Measurements from ENCODE around the gene GSAP. TPM values are rescaled to one million over a fixed set of nuclear protein-coding genes. Genes with fewer than 3 reads are reported as not detected.

GSAP gene
- total and polyA plus RNA-seq, 2 of the 4 experiments (the other 2 are of a cell fraction) = 1.6 to 1.8 TPM

DNA sequence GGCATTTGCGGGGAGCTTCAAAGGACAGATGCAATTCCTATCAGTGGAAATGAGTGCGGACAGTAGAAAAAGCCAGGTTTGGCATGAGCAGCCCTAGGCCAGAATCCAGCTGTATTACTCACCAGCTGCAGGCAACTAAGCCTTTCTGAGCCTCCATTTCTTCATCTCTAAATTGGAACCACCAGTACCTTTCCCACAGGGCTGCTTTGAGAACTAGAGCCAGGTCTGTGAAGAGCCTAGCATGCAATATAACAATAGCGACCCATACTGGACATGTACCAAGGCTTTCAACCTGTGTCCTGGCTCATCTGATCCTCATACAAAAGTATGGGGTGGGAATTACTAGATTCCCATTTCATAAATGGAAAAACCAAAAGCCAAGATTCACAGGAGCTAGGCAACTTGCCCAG, 101.0 kb downstream of the GSAP start:
- Histone ChIP-seq H3K27ac (ENCODE audit: insufficient read depth, low read length) (no peak overlapping the region), H2AK9ac (replicated peaks; ENCODE audit: low read depth, low read length, poor library complexity) (no peak overlapping the region), H2BK120ac (ENCODE audit: low read depth, low read length) (no peak overlapping the region), H3K27me3 (ENCODE audit: control insufficient read depth, insufficient read depth, low read length) (no peaks in the 10 kb centered on the region), H4K20me1 (ENCODE audit: insufficient read depth, low read length) (no peaks in the 10 kb centered on the region), H3K4me2 (ENCODE audit: low read depth, low read length) (no peak overlapping the region), H3K9ac (ENCODE audit: low read depth, low read length) (no peak overlapping the region), H2BK15ac (ENCODE audit: low read depth, low read length) (no peak overlapping the region), H3K4ac (ENCODE audit: low read depth, low read length) (no peak overlapping the region), H3K4me3 (ENCODE audit: insufficient read depth, low read depth, low read length) (no peak overlapping the region), H4K91ac (ENCODE audit: insufficient read depth, low read depth, low read length) (no peak overlapping the region), H4K5ac (ENCODE audit: low read depth, low read length) (no peak overlapping the region), H4K8ac (ENCODE audit: low read depth in 2 of 2, low read length in 2 of 2) (no peak overlapping the region), H3K9me1 (ENCODE audit: insufficient read depth, low read length) (peaks cover 2% of the 10 kb centered on the region; the same call in 1 of the 2 replicates), H2AFZ (replicated peaks; ENCODE audit: low read length, poor library complexity) (no peak overlapping the region), H3K14ac (replicated peaks; ENCODE audit: low read depth, low read length) (no peak overlapping the region), H3K23ac (ENCODE audit: low read depth, low read length) (no peak overlapping the region), H2BK20ac (ENCODE audit: low read depth, low read length) (no peak overlapping the region), H2AK5ac (ENCODE audit: low read depth, low read length) (no peak overlapping the region), H3K4me1 (ENCODE audit: control insufficient read depth, insufficient read depth, low read length) (peaks cover 2% of the 10 kb centered on the region), H3K9me3 (ENCODE audit: control insufficient read depth, insufficient read depth, low read length) (no peaks in the 10 kb centered on the region), H2BK5ac (ENCODE audit: low read depth, low read length, poor library complexity, severe bottlenecking) (no peak overlapping the region), H3K79me1 (ENCODE audit: low read depth in 1 of 2, low read length in 2 of 2) (no peaks in the 10 kb centered on the region), H3K36me3 (ENCODE audit: control insufficient read depth, insufficient read depth, low read length) (peaks cover 5% of the 10 kb centered on the region; the same call in 1 of the 2 replicates), H3K18ac (ENCODE audit: low read depth, low read length) (no peak overlapping the region), H3K56ac (ENCODE audit: extremely low read depth, insufficient read depth, low read length) (no peak overlapping the region)
- in situ Hi-C loops (cut with MboI; ENCODE audit: low sequenced_read_pairs) (no loop called here), dilution Hi-C loops (cut with HindIII; ENCODE audit: low sequenced_read_pairs, unreplicated experiment) (no loop called here), intact Hi-C loops (cut with micrococcal nuclease) (no loop called here)
- DNase-seq = peak; percentile 32
- no TSS peak for BruUV-seq (replicated peaks)
- ChIA-PET CTCF (interaction anchor here (0.6 kb wide), 1 partner anchor 110 kb away, joined by 3 read pairs; no protein-coding TSS in a partner anchor), POLR2A (ENCODE audit: unreplicated experiment) (no interaction called here)
- TF ChIP-seq MAFK (IDR thresholded peaks at IDR 0.05; ENCODE audit: low read depth, low read length) (no peak), FOS (IDR thresholded peaks at IDR 0.05; ENCODE audit: low read depth, low read length) (no peak), RAD21 (IDR thresholded peaks at IDR 0.05; ENCODE audit: low read length) (no peak)
- TF ChIP-seq, protein P1, sequence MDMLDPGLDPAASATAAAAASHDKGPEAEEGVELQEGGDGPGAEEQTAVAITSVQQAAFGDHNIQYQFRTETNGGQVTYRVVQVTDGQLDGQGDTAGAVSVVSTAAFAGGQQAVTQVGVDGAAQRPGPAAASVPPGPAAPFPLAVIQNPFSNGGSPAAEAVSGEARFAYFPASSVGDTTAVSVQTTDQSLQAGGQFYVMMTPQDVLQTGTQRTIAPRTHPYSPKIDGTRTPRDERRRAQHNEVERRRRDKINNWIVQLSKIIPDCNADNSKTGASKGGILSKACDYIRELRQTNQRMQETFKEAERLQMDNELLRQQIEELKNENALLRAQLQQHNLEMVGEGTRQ (IDR thresholded peaks at IDR 0.05; ENCODE audit: low read depth, low read length) = no peak
- 100% methylated on average over 2 of the region's 3 CpGs; no CpG with 5 or more reads in 1 of the 2 experiments for WGBS, 2 experiments (ENCODE audit: extremely low coverage in 2 of 2, insufficient read length in 1 of 2)
- 0 out of 2 replicates have a peak, but pooled peaks have one; percentile 24 for ATAC-seq (ENCODE audit: low read depth)

Measured in IMR-90 (cell line).